Mesothelial cell of epicardium (in vitro differentiated cells): ENCODE measurements around the gene SPATA13. TPM values are rescaled to one million over a fixed set of nuclear protein-coding genes. Genes with fewer than 3 reads are reported as not detected.
"Not testable (repeated sequence)": the region's sequence is repeated elsewhere in the genome, so short reads cannot be mapped to it uniquely, and the experiment has no call there.

ENCODE experiments used
- DNase-seq, 2 experiments: peaks; one replicate each; pipeline ENCODE4 v3.0.0; 2021; ENCODE audit warnings: low spot score in 2 of 2; ENCODE audit not compliant: unreplicated experiment in 2 of 2
- H3K27ac Mint-ChIP-seq: 2 replicates; pipeline ENCODE4 v1.8.0; 2021; ENCODE audit warnings: mixed read lengths
- H3K27me3 Mint-ChIP-seq: 2 replicates; pipeline ENCODE4 v1.8.0; 2021; ENCODE audit warnings: low read depth, mixed read lengths
- H3K36me3 Mint-ChIP-seq: 2 replicates; pipeline ENCODE4 v1.8.0; 2021; ENCODE audit warnings: mixed read lengths
- H3K4me1 Mint-ChIP-seq: 2 replicates; pipeline ENCODE4 v1.8.0; 2021; ENCODE audit warnings: mixed read lengths
- H3K4me3 Mint-ChIP-seq: 2 replicates; pipeline ENCODE4 v1.8.0; 2021; ENCODE audit warnings: mild to moderate bottlenecking, moderate library complexity, mixed read lengths
- H3K9me3 Mint-ChIP-seq: 2 replicates; pipeline ENCODE4 v1.8.0; 2021; ENCODE audit warnings: mixed read lengths
- total RNA-seq: library from RNA; stranded (reverse); gene quantifications from 3 replicates; pipeline ENCODE4 v1.2.1, GENCODE V29; 2021
- TF ChIP-seq, protein P1 (sequence below): fragments of 200-600 bp; sonication (generic); IDR thresholded peaks from one replicate; pipeline ENCODE4 v1.5.0; 2021; ENCODE audit warnings: antibody characterized with exemption; ENCODE audit not compliant: unreplicated experiment

The SPATA13 gene
- total RNA-seq, 1 donor from 2014 or later, result 3.8 TPM

DNA sequence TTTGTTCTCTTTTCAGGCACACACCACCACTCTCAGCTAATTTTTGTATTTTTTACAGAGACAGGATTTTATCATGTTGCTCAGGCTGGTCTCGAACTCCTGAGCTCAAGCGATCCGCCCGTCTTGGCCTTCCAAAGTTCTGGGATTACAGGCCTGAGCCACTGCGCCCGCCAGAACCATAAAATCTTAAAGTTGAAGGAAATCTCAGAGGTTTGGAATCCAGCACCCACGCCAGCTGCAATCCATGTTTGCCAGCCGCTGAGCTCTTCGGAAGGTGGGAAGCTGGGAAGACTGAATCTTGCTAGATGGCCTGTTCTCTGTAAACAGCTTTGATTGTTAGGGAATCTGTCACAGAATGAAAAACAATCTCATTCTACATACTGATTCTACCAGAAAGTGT lies 38.5 kb downstream of the SPATA13 start:
- no peak overlapping the region for H3K27ac Mint-ChIP-seq
- H3K9me3 Mint-ChIP-seq, result no peaks in the 10 kb centered on the region
- H3K4me3 Mint-ChIP-seq, result no peak overlapping the region
- H3K36me3 Mint-ChIP-seq, result no peaks in the 10 kb centered on the region
- no peaks in the 10 kb centered on the region for H3K27me3 Mint-ChIP-seq
- TF ChIP-seq, protein P1, sequence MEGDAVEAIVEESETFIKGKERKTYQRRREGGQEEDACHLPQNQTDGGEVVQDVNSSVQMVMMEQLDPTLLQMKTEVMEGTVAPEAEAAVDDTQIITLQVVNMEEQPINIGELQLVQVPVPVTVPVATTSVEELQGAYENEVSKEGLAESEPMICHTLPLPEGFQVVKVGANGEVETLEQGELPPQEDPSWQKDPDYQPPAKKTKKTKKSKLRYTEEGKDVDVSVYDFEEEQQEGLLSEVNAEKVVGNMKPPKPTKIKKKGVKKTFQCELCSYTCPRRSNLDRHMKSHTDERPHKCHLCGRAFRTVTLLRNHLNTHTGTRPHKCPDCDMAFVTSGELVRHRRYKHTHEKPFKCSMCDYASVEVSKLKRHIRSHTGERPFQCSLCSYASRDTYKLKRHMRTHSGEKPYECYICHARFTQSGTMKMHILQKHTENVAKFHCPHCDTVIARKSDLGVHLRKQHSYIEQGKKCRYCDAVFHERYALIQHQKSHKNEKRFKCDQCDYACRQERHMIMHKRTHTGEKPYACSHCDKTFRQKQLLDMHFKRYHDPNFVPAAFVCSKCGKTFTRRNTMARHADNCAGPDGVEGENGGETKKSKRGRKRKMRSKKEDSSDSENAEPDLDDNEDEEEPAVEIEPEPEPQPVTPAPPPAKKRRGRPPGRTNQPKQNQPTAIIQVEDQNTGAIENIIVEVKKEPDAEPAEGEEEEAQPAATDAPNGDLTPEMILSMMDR, result no peak
- DNase-seq, result no peak
- peaks cover 2% of the 10 kb centered on the region for H3K4me1 Mint-ChIP-seq

- no peaks in the 10 kb centered on the region for H3K9me3 Mint-ChIP-seq
These were observed 41.7 kb downstream of the SPATA13 start for GRCh38 chr13:24202215-24202614.

DNA sequence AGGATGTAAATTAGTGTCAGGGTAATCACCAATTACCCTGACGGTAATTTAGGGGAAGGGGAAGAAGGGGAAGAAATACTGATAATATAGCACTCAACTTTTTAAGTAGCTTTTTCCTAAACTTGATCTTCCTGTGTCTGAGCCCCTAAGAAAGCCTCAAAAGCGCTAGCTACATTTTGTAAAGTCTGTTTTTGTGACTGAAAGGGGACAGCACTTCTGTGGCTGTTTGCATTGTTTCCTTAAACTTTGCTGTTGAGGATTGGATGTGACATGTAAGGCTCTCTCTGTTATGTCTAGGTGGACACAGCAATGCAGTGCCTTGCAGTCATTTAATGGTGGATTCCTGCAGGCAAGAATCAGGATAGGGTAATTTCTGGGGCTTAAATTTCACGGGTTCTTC lies 42.8 kb downstream of the SPATA13 start:
- Mint-ChIP-seq H3K4me3 (no peak overlapping the region), H3K27me3 (no peaks in the 10 kb centered on the region), H3K9me3 (no peaks in the 10 kb centered on the region), H3K36me3 (no peaks in the 10 kb centered on the region), H3K27ac (no peak overlapping the region), H3K4me1 (peaks cover 2% of the 10 kb centered on the region)
- DNase-seq, result no peak
- TF ChIP-seq, protein P1, result no peak

More at GRCh38 chr13:24202215-24202614, 41.7 kb downstream of the SPATA13 start:
- Mint-ChIP-seq H3K27ac (no peak overlapping the region), H3K4me1 (peaks cover 2% of the 10 kb centered on the region), H3K27me3 (no peaks in the 10 kb centered on the region), H3K4me3 (no peak overlapping the region), H3K36me3 (no peaks in the 10 kb centered on the region)
- TF ChIP-seq, protein P1, result no peak
- no peak for DNase-seq

GRCh38 chr13:24203811-24204210 lies 43.3 kb downstream of the SPATA13 start:
- TF ChIP-seq, protein P1, result no peak
- Mint-ChIP-seq H3K36me3 (no peaks in the 10 kb centered on the region), H3K27me3 (no peaks in the 10 kb centered on the region), H3K4me3 (no peak overlapping the region), H3K27ac (no peak overlapping the region), H3K4me1 (peaks cover 4% of the 10 kb centered on the region), H3K9me3 (no peaks in the 10 kb centered on the region)
- DNase-seq, result no peak

DNA sequence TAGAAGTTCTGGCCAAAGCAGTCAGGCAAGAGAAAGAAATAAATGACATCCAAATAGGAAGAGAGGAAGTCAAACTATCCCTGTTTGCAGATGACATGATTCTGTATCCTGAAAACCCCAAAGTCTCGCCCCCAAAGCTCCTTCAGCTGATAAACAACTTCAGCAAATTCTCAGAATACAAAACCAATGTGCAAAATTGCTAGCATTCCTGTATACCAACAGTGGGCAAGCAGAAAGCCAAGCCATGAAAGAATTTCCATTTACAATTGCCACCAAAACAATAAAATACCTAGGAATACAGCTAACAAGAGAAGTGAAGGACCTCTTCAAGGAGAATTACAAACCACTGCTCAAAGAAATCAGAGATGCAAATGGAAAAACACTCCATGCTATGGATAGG lies 44.6 kb downstream of the SPATA13 start:
- H3K9me3 Mint-ChIP-seq, H3K27ac Mint-ChIP-seq, H3K4me3 Mint-ChIP-seq, DNase-seq, H3K36me3 Mint-ChIP-seq, H3K27me3 Mint-ChIP-seq, H3K4me1 Mint-ChIP-seq: not testable (repeated sequence)

DNA sequence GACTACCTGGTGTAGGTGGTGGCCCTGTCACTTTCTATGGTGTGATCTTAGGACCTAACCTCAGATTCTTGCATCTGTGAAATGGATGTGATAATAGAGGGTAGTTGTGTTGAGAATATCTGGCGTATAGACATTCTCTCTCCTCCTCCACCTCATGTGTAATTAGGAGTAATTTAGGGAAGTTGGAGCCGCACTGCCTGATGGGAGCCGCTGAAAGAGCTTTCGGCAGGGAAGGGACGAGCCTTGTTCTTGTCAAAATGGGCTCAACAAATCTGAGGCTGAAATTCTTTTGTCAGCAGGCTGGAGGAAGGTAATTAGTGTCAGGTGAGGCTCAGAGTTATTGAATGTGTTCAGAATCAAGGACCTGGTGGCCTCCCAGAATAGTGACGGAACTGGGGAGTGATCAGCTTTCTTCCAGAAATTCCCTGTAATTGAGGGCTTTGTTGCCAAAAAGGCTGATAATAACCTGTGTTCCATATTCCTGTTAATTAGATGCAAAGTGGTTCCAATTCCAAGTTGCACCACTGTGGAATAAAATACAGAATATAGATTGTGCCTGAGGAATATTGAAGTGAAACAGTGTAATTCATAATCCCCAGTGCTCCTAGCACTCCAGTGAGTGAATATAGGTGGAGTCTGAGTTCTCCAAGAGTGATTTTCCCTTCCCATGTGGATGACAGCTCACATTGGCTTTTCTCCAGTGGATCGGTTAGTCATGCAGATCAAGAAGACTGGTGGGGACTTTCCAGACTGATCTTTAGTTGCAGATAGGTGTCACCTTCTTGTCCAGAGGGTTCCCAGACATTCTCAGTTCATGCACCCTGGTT lies 47.5 kb downstream of the SPATA13 start:
- H3K27me3 Mint-ChIP-seq, result no peaks in the 10 kb centered on the region
- peaks cover 15% of the 10 kb centered on the region for H3K9me3 Mint-ChIP-seq
- no peaks in the 10 kb centered on the region for H3K36me3 Mint-ChIP-seq
- no peak for DNase-seq
- H3K27ac Mint-ChIP-seq, result no peak overlapping the region
- H3K4me3 Mint-ChIP-seq, result no peak overlapping the region
- peaks cover 4% of the 10 kb centered on the region for H3K4me1 Mint-ChIP-seq
- TF ChIP-seq, protein P1, result no peak
